H9 (cell line): ENCODE measurements around the gene OGDH. TPM values are rescaled to one million over a fixed set of nuclear protein-coding genes. Genes with fewer than 3 reads are reported as not detected.

ENCODE experiments used
- DNase-seq: peaks from one replicate; pipeline ENCODE4 v3.0.0-alpha.2; 2017
- H2AFZ ChIP-seq: one replicate; pipeline ENCODE4 v1.6.1; 2013; ENCODE audit warnings: mild to moderate bottlenecking, low read length, control low read depth, moderate library complexity
- H2AK5ac ChIP-seq: 2 replicates; pipeline ENCODE4 v1.6.1; 2013; ENCODE audit warnings: low read length, control low read depth, mixed read lengths; ENCODE audit not compliant: insufficient read length
- H2BK120ac ChIP-seq: one replicate; pipeline ENCODE4 v1.6.1; 2013; ENCODE audit warnings: low read depth, mild to moderate bottlenecking, low read length, control low read depth, inconsistent platforms; ENCODE audit not compliant: poor library complexity, severe bottlenecking
- H2BK12ac ChIP-seq: 2 replicates; pipeline ENCODE4 v1.6.1; 2013; ENCODE audit warnings: low read length, control low read depth, mixed read lengths, low read depth; ENCODE audit not compliant: insufficient read length
- H2BK15ac ChIP-seq: 2 replicates; pipeline ENCODE4 v1.6.1; 2013; ENCODE audit warnings: low read depth, low read length, control low read depth
- H2BK20ac ChIP-seq: one replicate; pipeline ENCODE4 v1.6.1; 2013; ENCODE audit warnings: low read depth, mild to moderate bottlenecking, low read length, control low read depth, inconsistent platforms; ENCODE audit not compliant: poor library complexity, severe bottlenecking
- H2BK5ac ChIP-seq: 2 replicates; pipeline ENCODE4 v1.6.1; 2013; ENCODE audit warnings: low read length, control low read depth, mixed read lengths; ENCODE audit not compliant: insufficient read length
- H3K14ac ChIP-seq: 2 replicates; pipeline ENCODE4 v1.6.1; 2013; ENCODE audit warnings: low read length, control low read depth; ENCODE audit not compliant: insufficient read depth
- H3K18ac ChIP-seq: 2 replicates; pipeline ENCODE4 v1.6.1; 2013; ENCODE audit warnings: low read depth, mild to moderate bottlenecking, mixed read lengths, low read length, control low read depth; ENCODE audit not compliant: insufficient read length
- H3K23ac ChIP-seq: 2 replicates; pipeline ENCODE4 v1.6.1; 2013; ENCODE audit warnings: low read length, control low read depth, mixed read lengths, low read depth; ENCODE audit not compliant: insufficient read length
- H3K23me2 ChIP-seq: 2 replicates; pipeline ENCODE4 v1.6.1; 2013; ENCODE audit warnings: low read depth, mild to moderate bottlenecking, mixed read lengths, low read length, control low read depth; ENCODE audit not compliant: insufficient read length, poor library complexity, severe bottlenecking
- H3K27ac ChIP-seq: 2 replicates; pipeline ENCODE4 v1.5.1; 2013; ENCODE audit warnings: low read length, control low read depth, mixed read lengths, low read depth; ENCODE audit not compliant: insufficient read length
- H3K27me3 ChIP-seq: 2 replicates; pipeline ENCODE4 v1.6.1; 2013; ENCODE audit warnings: low read length, control low read depth, inconsistent platforms; ENCODE audit not compliant: insufficient read depth
- H3K4ac ChIP-seq: 2 replicates; pipeline ENCODE4 v1.6.1; 2013; ENCODE audit warnings: low read depth, mild to moderate bottlenecking, control low read depth, inconsistent platforms, low read length, moderate library complexity
- H3K4me1 ChIP-seq: 2 replicates; pipeline ENCODE4 v1.6.1; 2013; ENCODE audit warnings: low read length, control low read depth, inconsistent platforms; ENCODE audit not compliant: insufficient read depth
- H3K4me2 ChIP-seq: 2 replicates; pipeline ENCODE4 v1.6.1; 2013; ENCODE audit warnings: low read length, control low read depth, mixed read lengths; ENCODE audit not compliant: insufficient read length, insufficient read depth
- H3K56ac ChIP-seq: 2 replicates; pipeline ENCODE4 v1.6.1; 2013; ENCODE audit warnings: low read depth, mild to moderate bottlenecking, mixed read lengths, low read length, control low read depth; ENCODE audit not compliant: insufficient read length
- H3K79me1 ChIP-seq: 2 replicates; pipeline ENCODE4 v1.6.1; 2013; ENCODE audit warnings: low read depth, mild to moderate bottlenecking, moderate library complexity, low read length, control low read depth, inconsistent platforms; ENCODE audit not compliant: insufficient read depth, poor library complexity, severe bottlenecking
- H3K79me2 ChIP-seq: 2 replicates; pipeline ENCODE4 v1.6.1; 2013; ENCODE audit warnings: low read length, control low read depth, inconsistent platforms; ENCODE audit not compliant: insufficient read depth
- H3K9ac ChIP-seq: 2 replicates; pipeline ENCODE4 v1.6.1; 2013; ENCODE audit warnings: low read length, control low read depth, mixed read lengths; ENCODE audit not compliant: insufficient read length; ENCODE audit errors: extremely low read depth
- H3K9me3 ChIP-seq: one replicate; pipeline ENCODE4 v1.6.1; 2013; ENCODE audit warnings: low read depth, low read length, inconsistent platforms; ENCODE audit not compliant: control insufficient read depth
- H3T11ph ChIP-seq: one replicate; pipeline ENCODE4 v1.6.1; 2013; ENCODE audit warnings: mild to moderate bottlenecking, low read length, control low read depth, inconsistent platforms
- H4K20me1 ChIP-seq: one replicate; pipeline ENCODE4 v1.6.1; 2013; ENCODE audit not compliant: control insufficient read depth, insufficient read length, insufficient read depth
- H4K5ac ChIP-seq: 2 replicates; pipeline ENCODE4 v1.6.1; 2013; ENCODE audit warnings: low read depth, mild to moderate bottlenecking, mixed read lengths, low read length, control low read depth; ENCODE audit not compliant: insufficient read length
- H4K8ac ChIP-seq: replicated peaks from 2 replicates; pipeline ENCODE4 v1.6.1; 2013; ENCODE audit warnings: low read length, control low read depth, mixed read lengths, low read depth; ENCODE audit not compliant: insufficient read length
- H4K91ac ChIP-seq: 2 replicates; pipeline ENCODE4 v1.6.1; 2013; ENCODE audit warnings: low read depth, mild to moderate bottlenecking, moderate library complexity, mixed read lengths, low read length, control low read depth; ENCODE audit not compliant: insufficient read length
- H3K27ac Mint-ChIP-seq, 3 experiments: 2 replicates in 2 of 3; 3 replicates in 1 of 3; pipeline ENCODE4 v1.8.0; 2020 to 2021; ENCODE audit warnings: mixed read lengths in 3 of 3, mild to moderate bottlenecking in 1 of 3, moderate library complexity in 1 of 3
- H3K27me3 Mint-ChIP-seq: 2 replicates; pipeline ENCODE4 v1.8.0; 2021; ENCODE audit warnings: low read depth, mild to moderate bottlenecking, moderate library complexity, mixed read lengths
- H3K36me3 Mint-ChIP-seq, 3 experiments: 2 replicates in 2 of 3; 3 replicates in 1 of 3; pipeline ENCODE4 v1.8.0; 2020 to 2021; ENCODE audit warnings: low read depth in 3 of 3, mixed read lengths in 3 of 3; ENCODE audit not compliant: insufficient read depth in 1 of 3
- H3K4me1 Mint-ChIP-seq, 2 experiments: 2 replicates each; pipeline ENCODE4 v1.8.0; 2020; ENCODE audit warnings: mixed read lengths in 2 of 2
- H3K4me3 Mint-ChIP-seq, 2 experiments: 2 replicates in 1 of 2; 3 replicates in 1 of 2; pipeline ENCODE4 v1.8.0; 2020 to 2021; ENCODE audit warnings: mild to moderate bottlenecking in 2 of 2, mixed read lengths in 2 of 2, moderate library complexity in 1 of 2
- H3K9me3 Mint-ChIP-seq, 2 experiments: 2 replicates in 1 of 2; 3 replicates in 1 of 2; pipeline ENCODE4 v1.8.0; 2020; ENCODE audit warnings: mild to moderate bottlenecking in 2 of 2, mixed read lengths in 2 of 2, moderate library complexity in 1 of 2
- CTCF ChIP-seq: fragments of 200-600 bp; sonication (generic); conservative IDR thresholded peaks from 3 replicates; pipeline ENCODE4 v1.8.0; 2021; ENCODE audit warnings: antibody characterized with exemption, mild to moderate bottlenecking
- WGBS: extraction: QIAGEN DNeasy Blood & Tissue Kit; methylation state at CpG from one replicate; pipeline ENCODE4 v1.1.7; 2013; ENCODE audit warnings: missing lambda C conversion rate, low lambda C conversion rate, mixed read lengths; ENCODE audit not compliant: insufficient read length; ENCODE audit errors: extremely low coverage; 5-methylcytosine and 5-hydroxymethylcytosine counted together
- total RNA-seq: library from RNA; stranded (reverse); gene quantifications from 2 replicates; pipeline ENCODE4 v1.2.1, GENCODE V29; 2021

The OGDH gene
- total RNA-seq, 1 experiment from 2014 or later: 77.3 TPM

DNA sequence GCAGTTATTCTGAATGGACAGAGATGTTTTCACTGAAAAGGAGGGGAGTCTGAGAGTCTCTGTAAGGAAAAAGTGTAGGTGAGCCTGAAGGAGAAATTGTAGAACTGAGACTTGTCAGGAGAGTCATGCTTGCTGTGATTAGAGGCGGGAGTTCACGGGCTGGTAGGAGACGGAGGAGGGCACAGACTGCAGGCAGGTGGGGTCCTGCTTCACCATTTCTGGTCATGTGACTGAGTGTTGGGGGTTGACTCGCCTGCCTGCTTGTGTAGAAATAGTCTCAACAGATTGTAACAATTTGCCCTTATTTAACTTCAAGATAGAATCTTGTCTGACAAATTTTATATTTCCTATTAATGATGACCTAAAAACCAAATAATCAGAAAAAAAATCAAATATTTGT lies 70.3 kb downstream of the OGDH start:
- Histone ChIP-seq H3K56ac (no peak overlapping the region), H3T11ph (no peak overlapping the region), H3K14ac (no peak overlapping the region), H2BK12ac (no peak overlapping the region), H2AK5ac (no peak overlapping the region), H3K23ac (no peak overlapping the region), H3K18ac (no peak overlapping the region), H3K9me3 (no peaks in the 10 kb centered on the region), H2BK20ac (no peak overlapping the region), H4K20me1 (no peaks in the 10 kb centered on the region), H3K79me2 (no peaks in the 10 kb centered on the region), H2BK5ac (no peak overlapping the region), H3K23me2 (no peaks in the 10 kb centered on the region), H3K4me1 (no peaks in the 10 kb centered on the region), H2BK15ac (no peak overlapping the region), H4K5ac (no peak overlapping the region), H4K91ac (no peak overlapping the region), H3K27me3 (no peaks in the 10 kb centered on the region), H2BK120ac (no peak overlapping the region), H3K79me1 (no peaks in the 10 kb centered on the region), H3K9ac (no peak overlapping the region), H3K4ac (no peak overlapping the region), H3K27ac (no peak overlapping the region), H3K4me2 (no peak overlapping the region), H2AFZ (no peak overlapping the region), H4K8ac (no peak overlapping the region)
- DNase-seq: no peak
- Mint-ChIP-seq H3K27me3 (no peaks in the 10 kb centered on the region), H3K36me3 (peaks cover 15 to 54% (median 25%) of the 10 kb centered on the region in 3 experiments), H3K27ac (peak overlapping the region in 1 of 3 experiments; percentile 17; a peak in 2 of 7 replicates), H3K4me1 (no peaks in the 10 kb centered on the region), H3K9me3 (no peaks in the 10 kb centered on the region), H3K4me3 (no peak overlapping the region)
- no CpG with 5 or more reads among the region's 4 CpGs for WGBS
- TF ChIP-seq CTCF: no peak
